GM19193 (cell line): ENCODE results near the gene SLC9C1.

Experiments
- POLR2A ChIP-seq: IDR thresholded peaks from 4 replicates; pipeline ENCODE4 v1.6.1; 2011; ENCODE audit not compliant: insufficient read depth, insufficient read length; ENCODE audit errors: extremely low read depth

SLC9C1 gene

DNA sequence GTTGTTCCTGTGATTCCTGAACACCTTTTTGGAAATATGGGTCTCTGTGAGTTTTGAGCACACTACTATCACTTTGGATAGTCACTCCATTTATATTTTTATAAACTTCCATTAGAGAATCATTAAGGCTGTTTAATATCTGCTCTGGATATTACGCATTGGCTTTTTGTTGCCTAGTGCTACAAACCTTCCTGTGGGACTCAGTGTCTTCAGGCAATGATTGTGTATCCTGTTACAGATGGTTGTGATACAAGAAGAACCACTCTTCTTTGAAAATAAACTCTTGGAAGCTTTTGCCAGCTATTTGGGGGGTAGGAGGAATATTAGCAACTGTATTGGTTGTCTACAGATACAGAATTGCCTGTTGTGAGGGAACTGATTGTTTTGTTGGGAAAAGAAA, 176.6 kb downstream of the SLC9C1 start:
- no peak for TF ChIP-seq POLR2A

DNA sequence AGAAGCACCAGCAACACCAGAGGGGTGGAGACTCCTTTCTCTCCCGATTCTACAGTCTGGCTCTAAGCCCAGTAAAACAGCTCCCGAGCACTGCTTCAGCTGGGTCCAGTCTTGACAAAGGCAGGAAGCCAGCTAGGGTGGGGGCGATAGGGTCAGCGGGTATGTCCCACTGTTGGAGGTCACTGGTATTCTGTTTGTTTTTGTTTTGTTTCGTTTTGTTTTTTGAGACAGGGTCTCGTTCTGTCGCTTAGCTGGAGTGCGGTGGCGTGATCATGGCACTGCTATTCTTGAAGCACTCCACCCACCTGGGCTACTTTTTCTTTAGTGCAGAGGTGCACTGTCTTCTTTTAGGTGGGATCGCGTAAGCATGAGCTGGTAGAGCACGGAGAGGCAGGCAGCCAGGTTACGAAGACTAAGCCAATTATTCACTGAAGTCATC, 177.2 kb downstream of the SLC9C1 start:
- TF ChIP-seq POLR2A = no peak

DNA sequence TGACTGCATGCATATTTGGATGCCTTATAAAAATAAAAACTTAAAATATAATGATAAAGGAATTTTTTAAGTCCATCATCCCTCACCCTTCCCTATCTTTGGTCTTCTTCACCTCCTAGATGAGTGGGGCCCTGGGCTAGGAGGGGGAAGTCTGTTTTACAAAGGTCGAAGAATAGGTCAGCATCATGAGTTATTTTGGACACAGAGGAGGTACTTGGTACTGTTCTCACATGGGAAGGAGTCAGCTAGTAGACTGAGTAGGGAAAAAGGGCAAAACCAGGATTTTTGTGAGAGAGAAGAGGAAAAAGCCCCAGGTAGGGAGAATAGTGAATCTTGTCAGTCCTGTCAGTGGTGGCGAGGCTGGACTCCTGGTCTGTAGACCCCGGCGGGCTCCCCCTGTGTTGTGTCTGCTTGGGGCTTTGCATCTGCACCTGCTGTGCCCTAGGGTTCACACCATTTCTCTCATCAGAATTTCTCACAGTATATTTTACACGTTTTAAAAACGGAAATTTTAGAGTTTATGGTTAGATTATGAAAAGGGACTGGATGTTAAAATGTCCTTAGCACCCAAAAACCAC, 178.1 kb downstream of the SLC9C1 start:
- TF ChIP-seq POLR2A = no peak

DNA sequence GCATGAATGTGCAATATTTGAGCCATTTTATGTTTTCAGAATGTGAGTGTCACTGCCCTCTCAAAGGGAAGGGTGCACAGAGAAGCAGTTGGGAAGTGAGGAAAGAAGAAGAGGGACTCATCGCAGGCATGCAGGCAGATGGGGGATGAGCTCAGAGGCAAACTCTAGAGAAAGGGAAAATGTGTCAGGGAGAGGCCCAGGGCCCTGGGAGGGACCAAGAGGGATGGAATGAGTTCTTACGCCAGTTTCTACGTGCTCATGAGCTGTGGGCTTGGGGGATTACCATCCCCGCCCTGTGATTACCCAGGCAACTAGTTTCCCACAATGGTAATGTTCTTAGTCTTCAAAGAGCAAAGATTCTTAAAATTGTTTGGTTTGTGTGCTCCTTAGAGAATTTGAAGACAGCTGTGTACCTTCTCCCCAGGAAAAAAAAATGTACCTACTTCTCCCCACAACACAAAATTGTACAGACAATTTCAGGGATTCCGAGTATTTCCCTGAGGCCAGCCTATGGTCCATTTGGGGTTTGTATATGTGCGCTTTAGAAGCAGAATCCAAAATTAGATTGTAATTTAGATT, 178.8 kb downstream of the SLC9C1 start:
- peak; percentile 28 for TF ChIP-seq POLR2A

DNA sequence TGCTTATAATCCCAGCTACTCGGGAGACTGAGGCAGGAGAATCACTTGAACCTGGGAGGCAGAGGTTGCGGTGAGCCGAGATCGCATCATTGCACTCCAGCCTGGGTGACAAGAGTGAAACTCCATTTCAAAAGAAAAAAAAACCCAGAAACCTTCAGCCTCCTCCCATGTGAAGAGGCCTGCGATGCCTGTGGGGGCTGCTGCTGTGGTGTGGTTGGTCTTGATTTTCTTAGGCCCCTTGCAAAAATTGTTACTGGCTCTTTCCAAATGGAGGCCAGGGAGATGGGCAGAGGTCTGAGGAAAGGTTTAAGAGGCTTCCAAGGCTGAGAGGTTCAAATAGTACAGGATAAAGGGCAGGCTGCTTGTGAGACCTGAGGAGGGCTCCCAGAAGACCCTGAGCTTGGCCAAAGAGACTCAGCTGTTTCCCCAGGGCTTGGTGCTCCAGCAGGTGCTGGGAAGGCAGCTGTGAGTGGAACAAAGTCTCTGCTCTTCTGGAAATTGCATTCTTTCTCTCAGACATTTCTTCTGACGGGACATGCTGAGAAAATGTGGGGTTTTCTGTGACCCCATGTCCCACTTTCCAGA, 179.3 kb downstream of the SLC9C1 start:
- TF ChIP-seq POLR2A = no peak

DNA sequence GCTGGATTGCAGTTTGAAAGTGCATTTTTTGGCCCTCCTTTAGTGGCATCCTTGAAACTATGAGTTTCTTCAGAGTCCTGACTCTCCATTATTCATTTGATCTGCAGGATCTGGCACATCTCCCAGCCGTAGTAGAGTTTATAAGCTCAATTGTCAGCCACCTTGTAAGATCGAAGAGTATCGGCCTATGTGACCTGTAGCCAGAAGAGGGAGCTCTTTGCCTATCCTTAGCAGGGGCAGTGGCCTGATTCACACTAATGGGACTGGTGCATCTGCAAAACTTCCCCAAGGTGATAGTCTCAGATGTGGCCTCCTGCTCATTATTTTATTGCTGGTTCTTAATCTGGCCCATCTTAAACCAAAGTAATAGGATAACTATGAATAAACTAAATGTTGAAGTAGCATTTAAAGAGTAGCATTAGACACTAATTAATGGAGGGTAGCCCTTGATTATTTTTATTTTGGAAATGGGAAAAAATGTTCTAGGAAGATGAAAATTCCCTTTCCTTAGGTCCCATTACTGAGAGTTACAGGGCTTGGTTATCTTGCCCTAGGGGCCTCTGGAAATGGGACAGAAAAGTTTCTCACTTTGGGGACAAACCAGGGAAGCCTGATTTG, 182.1 kb downstream of the SLC9C1 start:
- TF ChIP-seq POLR2A = no peak

DNA sequence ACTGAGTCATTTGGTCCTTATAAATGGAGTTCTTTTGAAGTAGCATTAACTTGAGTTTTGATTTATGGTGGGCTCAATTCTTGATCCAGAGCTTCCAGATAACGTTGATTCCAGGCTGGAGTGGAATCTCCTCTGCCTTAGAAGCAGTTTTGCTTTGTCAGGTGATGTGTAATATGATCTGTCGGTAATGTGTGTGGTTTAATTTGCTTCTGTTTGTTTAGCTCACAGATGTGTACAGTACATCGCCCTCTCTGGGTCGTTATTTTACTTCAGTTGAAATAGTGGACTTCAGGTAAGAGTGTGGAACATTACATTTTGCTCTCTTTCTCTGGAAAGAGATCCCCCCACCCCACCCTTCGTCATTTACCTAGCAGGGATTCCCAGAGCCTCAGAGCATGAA, 184.7 kb downstream of the SLC9C1 start:
- TF ChIP-seq POLR2A = no peak

DNA sequence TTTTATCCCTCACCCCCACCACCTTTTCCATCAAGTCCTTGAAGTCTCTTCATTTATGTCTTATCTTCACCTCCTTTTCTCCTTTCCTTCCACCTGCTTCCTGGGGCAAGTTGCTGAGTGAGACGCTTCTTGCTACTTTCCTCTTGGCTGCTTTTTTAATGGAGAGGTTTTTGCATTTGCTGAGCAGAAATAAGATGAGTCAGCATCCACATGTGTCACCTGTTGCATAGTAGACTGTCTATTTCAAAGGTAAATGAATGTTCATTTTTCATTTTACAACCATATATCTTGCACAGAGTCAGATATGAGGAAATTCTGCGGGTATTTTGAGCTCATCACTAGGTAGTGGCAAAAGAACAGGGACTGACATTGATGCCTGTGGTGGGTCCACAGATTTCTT, 189.2 kb downstream of the SLC9C1 start:
- TF ChIP-seq POLR2A = no peak

DNA sequence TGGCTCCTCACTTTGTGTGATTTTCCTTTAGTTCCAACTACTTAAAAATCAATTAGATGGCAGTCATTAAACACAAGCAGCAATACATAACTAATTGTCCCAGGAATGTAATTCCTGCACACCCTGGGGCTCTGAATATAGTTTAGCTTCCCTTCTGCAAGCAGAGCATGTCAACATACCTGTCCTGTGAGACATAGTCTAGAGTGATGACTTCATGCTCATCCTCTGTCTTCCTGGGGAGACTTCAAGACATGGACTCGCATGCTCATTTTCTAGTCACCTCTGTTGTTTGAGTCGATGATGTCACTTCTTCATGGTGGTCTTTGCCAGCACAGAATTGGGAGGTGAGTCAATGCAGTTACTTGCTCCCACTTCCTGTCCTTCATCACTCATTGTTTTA, 192.1 kb downstream of the SLC9C1 start:
- TF ChIP-seq POLR2A = no peak

DNA sequence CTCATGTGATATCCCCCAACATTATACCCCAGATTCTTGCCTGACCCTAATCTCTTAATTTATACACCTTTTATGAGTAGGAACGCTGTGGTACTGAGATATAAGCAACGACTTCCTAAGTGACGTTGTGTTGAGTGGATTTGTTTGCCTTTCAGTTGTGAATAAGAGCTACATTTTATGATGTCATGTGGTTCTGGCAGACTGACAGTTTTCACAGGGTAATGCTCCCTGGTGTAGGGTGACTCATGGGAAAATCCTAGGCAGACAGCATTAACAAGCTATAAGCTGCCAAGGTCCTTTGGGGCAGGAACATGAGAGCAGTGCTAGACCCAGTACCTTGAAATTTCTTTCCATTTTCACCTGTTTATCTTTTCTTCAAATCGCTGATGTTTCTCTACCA, 196.6 kb downstream of the SLC9C1 start:
- no peak for TF ChIP-seq POLR2A

DNA sequence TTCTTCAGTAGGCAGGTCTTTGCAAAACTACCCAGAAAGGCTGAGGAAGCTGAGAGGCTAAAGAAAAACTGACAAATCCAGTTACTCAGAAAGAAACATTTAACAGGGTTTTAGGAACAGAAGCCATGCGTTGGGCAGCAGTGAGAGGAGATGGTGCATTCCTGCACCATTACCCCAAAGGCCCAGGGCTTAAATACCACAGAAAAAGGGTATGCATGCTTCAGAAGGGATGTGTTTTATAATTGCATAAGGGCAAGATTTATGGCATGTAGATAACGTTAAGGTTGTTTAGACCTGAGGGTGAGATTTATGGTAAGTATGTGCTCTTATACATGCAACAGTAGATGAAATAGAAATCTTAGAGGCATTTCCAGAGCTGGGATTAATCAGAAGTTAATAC, 197.8 kb downstream of the SLC9C1 start:
- TF ChIP-seq POLR2A = no peak

DNA sequence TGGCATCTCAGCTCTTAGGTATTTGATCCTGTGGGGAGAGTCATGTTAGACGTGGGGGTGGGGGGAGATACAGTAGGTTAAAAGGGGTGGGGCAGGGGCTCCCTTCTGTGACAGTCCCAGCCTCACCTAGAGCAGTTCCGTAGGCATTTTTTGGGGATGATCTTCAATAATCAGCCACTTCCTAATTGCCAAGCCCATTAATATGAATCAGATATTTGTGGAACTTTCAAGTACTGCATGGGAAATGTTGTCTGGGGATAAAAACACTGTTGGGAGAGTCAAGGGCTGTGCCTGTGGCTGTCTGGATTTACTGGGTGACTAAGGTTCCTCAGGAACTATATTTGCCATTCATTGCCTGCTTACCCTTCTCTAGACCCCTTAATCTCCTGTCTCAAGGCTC, 198.3 kb downstream of the SLC9C1 start:
- TF ChIP-seq POLR2A = no peak

DNA sequence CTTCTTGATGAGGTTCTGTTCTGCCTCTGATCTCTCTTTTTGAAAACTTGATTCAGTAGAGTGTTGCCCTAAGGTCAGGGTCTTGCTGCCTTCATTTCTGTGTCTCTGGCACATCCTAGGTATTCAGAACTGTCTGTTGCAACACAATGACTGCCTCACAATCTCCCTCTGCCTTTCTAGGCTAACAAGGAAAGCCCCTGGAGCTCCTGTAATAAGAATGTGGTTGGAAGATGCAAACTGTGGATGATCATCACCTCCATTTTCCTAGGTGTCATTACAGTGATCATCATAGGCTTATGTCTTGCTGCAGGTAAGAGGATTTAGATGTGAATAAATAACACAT, 200.9 kb downstream of the SLC9C1 start:
- no peak for TF ChIP-seq POLR2A

DNA sequence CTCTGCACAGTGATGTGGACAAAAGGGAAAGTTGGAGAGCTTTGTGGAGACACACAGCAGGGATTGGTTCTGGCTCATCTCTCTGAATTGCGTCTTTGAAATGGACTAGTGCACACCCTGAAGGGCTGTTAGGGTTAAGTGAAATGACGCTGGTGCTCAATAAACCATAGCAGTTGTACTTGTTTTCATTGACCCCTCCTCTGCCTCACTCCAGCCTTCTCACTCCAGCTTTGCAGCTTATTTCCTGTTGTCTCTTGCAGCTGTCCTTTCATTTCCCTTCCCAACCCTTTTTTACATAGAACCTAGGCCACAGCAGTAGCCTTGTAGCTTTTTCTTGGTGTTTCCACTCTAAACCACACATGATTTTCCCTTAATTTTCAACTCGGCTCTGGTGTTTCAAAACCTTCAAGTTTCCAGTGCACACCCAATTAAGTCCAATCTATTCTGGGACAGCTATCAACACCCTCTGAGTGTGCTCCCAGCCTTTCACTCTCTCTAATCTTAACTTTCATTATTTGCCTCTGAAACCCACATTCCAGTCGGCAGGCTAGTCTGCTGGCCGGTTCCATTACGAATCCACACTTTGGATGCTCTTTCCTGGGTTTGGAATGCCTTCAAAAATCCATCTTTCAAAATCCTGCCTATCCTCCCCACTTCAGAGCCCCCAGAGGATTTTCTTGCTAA, 201.4 kb downstream of the SLC9C1 start:
- no peak for TF ChIP-seq POLR2A

DNA sequence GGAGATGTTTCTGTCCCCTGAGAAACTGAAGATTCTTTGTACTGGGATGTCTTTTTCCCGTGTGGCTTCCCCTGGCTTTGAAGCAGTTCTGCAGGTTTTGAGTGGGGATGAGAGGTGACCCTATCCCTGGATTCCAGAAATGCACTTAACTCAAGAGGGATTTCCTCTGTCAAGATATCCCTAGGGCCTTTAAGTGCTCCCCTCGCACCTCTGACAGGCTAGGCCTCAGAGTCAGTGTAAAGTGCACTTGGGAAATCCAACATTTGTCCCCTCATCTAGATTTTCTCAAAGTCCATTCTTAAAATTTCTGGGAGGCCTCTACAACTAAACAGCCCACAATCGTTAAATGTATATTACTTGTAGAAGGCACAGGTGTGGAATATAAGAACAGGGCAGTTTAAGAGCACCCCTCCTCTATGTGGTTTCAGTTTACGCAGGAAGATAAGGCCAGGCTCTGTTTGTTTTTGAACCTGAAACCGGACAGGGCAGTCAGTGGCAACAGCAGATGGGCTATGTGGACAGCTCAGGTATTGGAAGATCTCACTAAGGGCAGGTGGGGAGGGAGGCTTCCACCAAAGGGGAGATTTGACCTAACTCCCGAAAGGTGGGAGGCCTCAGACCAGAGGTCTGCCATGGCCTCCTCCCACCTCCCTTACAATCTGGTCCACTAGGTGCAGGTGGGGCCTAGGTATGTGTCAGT, 203.0 kb downstream of the SLC9C1 start:
- TF ChIP-seq POLR2A = no peak
